ENCODE measurements around the gene KCTD1.

The KCTD1 gene

GRCh38 chr18:26495287-26495686 is 53.1 kb downstream of the KCTD1 start:
- TF ChIP-seq CTCF (IDR thresholded peaks at IDR 0.05): no peak

GRCh38 chr18:26493021-26493420 is 55.3 kb downstream of the KCTD1 start:
- TF ChIP-seq CTCF (IDR thresholded peaks at IDR 0.05): no peak

DNA sequence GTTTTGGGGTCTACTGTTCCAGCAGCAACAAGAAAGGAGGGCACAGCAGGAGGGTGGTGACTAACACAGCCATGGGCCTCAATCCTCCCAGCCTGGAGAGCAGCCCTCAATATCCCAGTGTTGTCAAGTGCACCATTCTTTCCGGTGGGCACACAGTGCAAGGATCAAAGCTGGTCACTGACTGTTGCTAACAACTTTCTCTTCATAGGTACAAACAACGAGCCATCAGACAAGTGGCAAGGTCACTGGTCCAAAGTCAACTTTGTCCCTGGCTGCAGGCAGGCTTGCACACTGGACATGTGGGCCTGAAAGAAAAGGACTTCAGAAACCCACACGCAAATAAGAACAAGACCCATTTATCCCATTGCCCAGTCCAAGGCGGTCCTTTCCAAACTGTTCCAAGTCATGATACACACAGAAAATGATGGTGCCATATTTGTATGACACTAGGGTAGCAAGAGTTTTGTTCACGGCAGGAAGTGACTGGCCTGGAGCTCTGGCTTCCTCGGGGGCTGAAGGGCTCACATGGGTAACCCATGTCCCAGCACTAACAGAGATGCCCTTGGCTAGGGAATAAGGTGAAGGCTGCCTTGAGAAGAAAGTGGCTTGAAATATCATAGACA is 57.0 kb downstream of the KCTD1 start:
- TF ChIP-seq CTCF (IDR thresholded peaks at IDR 0.05): no peak

- no peak for TF ChIP-seq CTCF (IDR thresholded peaks at IDR 0.05)
These were observed 58.5 kb downstream of the KCTD1 start for GRCh38 chr18:26489881-26490280.

GRCh38 chr18:26489191-26489590 is 59.2 kb downstream of the KCTD1 start:
- TF ChIP-seq CTCF (IDR thresholded peaks at IDR 0.05): no peak

- TF ChIP-seq CTCF (IDR thresholded peaks at IDR 0.05): no peak
These were observed 59.8 kb downstream of the KCTD1 start for GRCh38 chr18:26488417-26489009.

GRCh38 chr18:26487437-26487836 is 60.9 kb downstream of the KCTD1 start:
- TF ChIP-seq CTCF (IDR thresholded peaks at IDR 0.05): no peak

DNA sequence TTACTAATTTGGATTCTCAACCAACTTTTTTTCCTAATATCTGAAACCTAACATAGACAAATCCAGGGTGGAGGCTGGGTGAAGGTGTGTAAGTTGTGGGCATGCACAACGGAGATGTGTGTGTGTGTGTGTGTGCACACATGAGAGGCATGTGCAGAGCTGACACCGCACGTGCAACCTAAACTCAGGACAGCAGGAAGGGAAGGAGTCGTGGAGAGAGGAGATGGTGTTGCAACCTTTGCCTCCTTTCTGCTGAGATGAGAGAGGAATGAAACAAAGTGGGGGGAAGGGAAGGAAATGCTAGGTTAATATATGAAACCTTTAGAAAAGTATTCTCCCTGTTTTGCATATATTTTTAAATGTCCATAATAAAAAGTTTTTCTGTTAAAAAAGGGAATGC is 64.7 kb downstream of the KCTD1 start:
- no peak for TF ChIP-seq CTCF (IDR thresholded peaks at IDR 0.05)
